Fibroblast of skin of back (primary cell): Measurements from ENCODE around the gene EIF4E2.
A peak's percentile ranks its signal among the peaks of the same experiment; 100 is the strongest.
"Not testable (repeated sequence)": the region's sequence is repeated elsewhere in the genome, so short reads cannot be mapped to it uniquely, and the experiment has no call there.

Experiments
- DNase-seq: peaks from one replicate; pipeline ENCODE4 v3.0.0-alpha.2; 2013

EIF4E2 gene

GRCh38 chr2:232569541-232569940 is 19.1 kb downstream of the EIF4E2 start:
- DNase-seq: no peak

GRCh38 chr2:232570481-232570880 is 20.0 kb downstream of the EIF4E2 start:
- not testable (repeated sequence) for DNase-seq

- DNase-seq: no peak
Measured at GRCh38 chr2:232571026-232571474, 20.6 kb downstream of the EIF4E2 start.

- DNase-seq: no peak
Measured at GRCh38 chr2:232573042-232573441, 22.6 kb downstream of the EIF4E2 start.

- DNase-seq: no peak
Measured at GRCh38 chr2:232573771-232574435, 23.4 kb downstream of the EIF4E2 start.

GRCh38 chr2:232574674-232575403 is 24.4 kb downstream of the EIF4E2 start:
- DNase-seq: no peak

GRCh38 chr2:232575404-232575746 is 24.9 kb downstream of the EIF4E2 start:
- no peak for DNase-seq

- peak; percentile 11 for DNase-seq
Measured at GRCh38 chr2:232576995-232577394, 26.5 kb downstream of the EIF4E2 start.

GRCh38 chr2:232577841-232578240 is 27.4 kb downstream of the EIF4E2 start:
- no peak for DNase-seq

- no peak for DNase-seq
Measured at GRCh38 chr2:232578626-232579025, 28.1 kb downstream of the EIF4E2 start.

- no peak for DNase-seq
Measured at GRCh38 chr2:232580648-232580981, 30.1 kb downstream of the EIF4E2 start.

GRCh38 chr2:232581725-232582124 is 31.2 kb downstream of the EIF4E2 start:
- DNase-seq: no peak

- no peak for DNase-seq
Measured at GRCh38 chr2:232584238-232584637, 33.7 kb downstream of the EIF4E2 start.

GRCh38 chr2:232586943-232587505 is 36.5 kb downstream of the EIF4E2 start:
- no peak for DNase-seq

GRCh38 chr2:232587512-232587911 is 37.0 kb downstream of the EIF4E2 start:
- DNase-seq: no peak

- no peak for DNase-seq
Measured at GRCh38 chr2:232588031-232588430, 37.5 kb downstream of the EIF4E2 start.

- peak; percentile 37 for DNase-seq
Measured at GRCh38 chr2:232588680-232589585, 38.4 kb downstream of the EIF4E2 start.

- peak; percentile 32 for DNase-seq
Measured at GRCh38 chr2:232592772-232593395, 42.4 kb downstream of the EIF4E2 start.

GRCh38 chr2:232593982-232594381 is 43.5 kb downstream of the EIF4E2 start:
- no peak for DNase-seq

GRCh38 chr2:232597362-232598079 is 47.0 kb downstream of the EIF4E2 start:
- no peak for DNase-seq

GRCh38 chr2:232598293-232598692 is 47.8 kb downstream of the EIF4E2 start:
- DNase-seq: no peak
